ENCODE results near the gene TBRG4.

Gene TBRG4

DNA sequence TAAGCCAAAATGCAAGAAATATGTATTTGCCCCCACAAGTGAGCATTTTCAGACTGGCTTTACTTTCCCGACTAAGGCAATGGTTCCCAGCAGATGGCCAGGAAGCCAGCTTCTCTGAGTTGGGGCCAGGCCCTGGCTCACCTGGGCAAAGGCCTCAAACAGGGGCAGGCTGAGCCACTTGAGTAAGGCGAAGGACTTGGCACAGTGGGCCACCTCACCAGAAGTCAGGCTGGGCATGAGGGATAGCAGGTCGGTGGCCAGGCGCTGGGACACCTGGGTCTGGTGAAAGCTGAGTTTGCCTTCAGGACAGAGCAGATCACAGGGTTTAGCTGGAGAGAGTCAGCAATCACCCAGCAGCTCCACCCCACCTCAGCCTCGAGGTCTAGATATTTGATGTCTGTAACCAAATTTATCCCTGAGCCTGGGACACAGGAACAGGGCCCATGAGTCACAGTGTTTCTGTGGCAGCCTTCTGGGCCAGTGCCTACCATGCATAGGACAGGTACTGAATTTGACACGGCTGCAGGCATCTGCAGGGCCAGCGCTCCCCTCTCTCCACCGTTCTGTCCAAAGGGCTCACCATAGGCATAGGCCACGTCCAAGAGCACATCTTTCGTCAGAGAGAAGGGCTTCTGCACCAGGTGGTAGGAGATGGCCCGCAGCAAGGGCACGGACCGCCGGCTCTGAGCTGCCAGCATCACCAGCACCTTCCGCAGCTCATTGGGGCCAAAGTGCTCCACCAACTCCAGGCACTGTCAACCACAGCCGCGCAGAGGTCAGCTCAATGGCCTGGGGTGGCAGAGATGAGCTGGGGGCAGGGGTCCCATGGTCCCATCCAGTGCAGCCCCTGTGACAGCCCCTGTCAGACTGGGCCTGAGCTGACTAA, 7.3 kb downstream of the TBRG4 start:
- Histone ChIP-seq H3K4me2 (ENCODE audit: low read length) (no peak overlapping the region), H3K9ac (no peak overlapping the region), H3K9me3 (ENCODE audit: control insufficient read depth, low read length) (no peaks in the 10 kb centered on the region), H3K36me3 (ENCODE audit: control insufficient read depth, insufficient read depth, low read length) (no peaks in the 10 kb centered on the region), H2AFZ (no peak overlapping the region), H3K79me2 (peaks cover 18% of the 10 kb centered on the region), H3K27me3 (ENCODE audit: control insufficient read depth, insufficient read depth, low read length) (no peaks in the 10 kb centered on the region), H3K4me3 (ENCODE audit: low read depth, low read length) (no peak overlapping the region), H3K4me1 (no peaks in the 10 kb centered on the region), H3K27ac (no peak overlapping the region)
- TF ChIP-seq, protein P1, sequence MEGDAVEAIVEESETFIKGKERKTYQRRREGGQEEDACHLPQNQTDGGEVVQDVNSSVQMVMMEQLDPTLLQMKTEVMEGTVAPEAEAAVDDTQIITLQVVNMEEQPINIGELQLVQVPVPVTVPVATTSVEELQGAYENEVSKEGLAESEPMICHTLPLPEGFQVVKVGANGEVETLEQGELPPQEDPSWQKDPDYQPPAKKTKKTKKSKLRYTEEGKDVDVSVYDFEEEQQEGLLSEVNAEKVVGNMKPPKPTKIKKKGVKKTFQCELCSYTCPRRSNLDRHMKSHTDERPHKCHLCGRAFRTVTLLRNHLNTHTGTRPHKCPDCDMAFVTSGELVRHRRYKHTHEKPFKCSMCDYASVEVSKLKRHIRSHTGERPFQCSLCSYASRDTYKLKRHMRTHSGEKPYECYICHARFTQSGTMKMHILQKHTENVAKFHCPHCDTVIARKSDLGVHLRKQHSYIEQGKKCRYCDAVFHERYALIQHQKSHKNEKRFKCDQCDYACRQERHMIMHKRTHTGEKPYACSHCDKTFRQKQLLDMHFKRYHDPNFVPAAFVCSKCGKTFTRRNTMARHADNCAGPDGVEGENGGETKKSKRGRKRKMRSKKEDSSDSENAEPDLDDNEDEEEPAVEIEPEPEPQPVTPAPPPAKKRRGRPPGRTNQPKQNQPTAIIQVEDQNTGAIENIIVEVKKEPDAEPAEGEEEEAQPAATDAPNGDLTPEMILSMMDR (IDR thresholded peaks at IDR 0.05), result no peak

DNA sequence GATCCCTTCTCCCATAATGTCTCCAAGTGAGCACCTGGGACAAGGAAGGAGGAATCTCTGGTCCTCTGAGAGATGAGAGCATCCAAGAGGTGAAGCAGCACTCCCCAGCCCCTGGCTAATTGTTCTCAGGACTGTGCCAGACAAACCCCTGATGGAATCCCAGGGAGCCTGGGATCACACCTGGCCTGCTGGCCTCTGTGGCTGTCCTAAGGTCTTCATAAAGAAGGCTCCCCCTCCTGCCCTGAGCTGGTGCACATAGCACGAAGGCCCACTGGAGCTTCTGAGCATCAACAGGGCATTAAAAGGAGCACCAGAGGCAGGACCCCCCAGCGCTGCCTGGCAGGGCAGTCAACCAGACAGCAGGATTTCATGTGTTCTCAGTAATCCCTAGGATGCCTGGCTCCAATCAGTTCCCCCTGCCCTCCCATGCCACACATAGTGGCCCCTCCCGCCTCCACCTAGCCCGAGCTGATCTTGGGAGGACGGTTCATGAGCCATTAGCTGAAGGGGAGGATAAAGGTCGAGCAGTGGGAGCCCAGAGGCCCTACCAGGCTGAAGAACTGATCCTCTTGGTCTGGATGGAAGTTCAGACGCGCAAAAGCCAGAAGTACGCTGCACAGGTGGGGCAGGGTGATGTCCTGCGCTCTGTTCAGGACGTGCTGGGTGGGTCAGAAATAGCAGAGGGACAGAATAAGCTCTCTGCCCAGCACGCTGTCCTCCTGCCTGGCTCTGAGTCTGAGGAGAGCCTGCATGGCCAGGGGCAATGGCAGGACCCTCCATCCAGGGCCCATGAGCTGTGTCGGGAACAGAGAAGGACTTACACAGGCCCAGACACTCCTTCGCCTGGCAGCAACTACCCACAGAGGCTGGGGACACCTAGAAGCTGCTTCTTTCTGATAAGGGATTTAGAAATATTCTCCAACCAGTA, 8.4 kb downstream of the TBRG4 start:
- H3K4me1 ChIP-seq, result no peaks in the 10 kb centered on the region
- peaks cover 17% of the 10 kb centered on the region for H3K79me2 ChIP-seq
- H3K4me2 ChIP-seq (ENCODE audit: low read length), result no peak overlapping the region
- H2AFZ ChIP-seq, result no peak overlapping the region
- H3K9me3 ChIP-seq (ENCODE audit: control insufficient read depth, low read length), result no peaks in the 10 kb centered on the region
- no peaks in the 10 kb centered on the region for H3K36me3 ChIP-seq (ENCODE audit: control insufficient read depth, insufficient read depth, low read length)
- no peak overlapping the region for H3K4me3 ChIP-seq (ENCODE audit: low read depth, low read length)
- TF ChIP-seq, protein P1 (IDR thresholded peaks at IDR 0.05), result no peak
- no peak overlapping the region for H3K9ac ChIP-seq
- no peaks in the 10 kb centered on the region for H3K27me3 ChIP-seq (ENCODE audit: control insufficient read depth, insufficient read depth, low read length)
- H3K27ac ChIP-seq, result no peak overlapping the region

DNA sequence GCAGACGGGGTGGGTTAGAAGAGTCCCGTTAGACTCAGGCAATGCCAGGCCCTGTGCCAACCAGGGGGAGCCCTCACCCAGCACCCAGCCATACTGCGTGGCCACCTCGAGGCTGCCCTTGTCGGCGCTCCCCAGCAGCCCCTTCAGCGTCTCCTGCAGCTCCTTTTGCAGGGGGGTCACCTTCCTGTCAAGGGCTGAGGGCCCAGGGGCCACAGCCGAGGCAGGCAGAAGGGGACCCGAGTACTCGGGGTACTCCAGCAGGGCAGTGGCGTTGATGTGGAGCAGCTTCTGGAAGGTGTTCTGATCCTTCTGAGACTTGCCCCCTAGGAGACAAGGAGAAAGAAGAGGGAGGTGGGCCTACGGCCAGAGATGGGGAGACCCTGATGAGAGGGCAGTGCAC, 9.7 kb downstream of the TBRG4 start:
- no peaks in the 10 kb centered on the region for H3K27me3 ChIP-seq (ENCODE audit: control insufficient read depth, insufficient read depth, low read length)
- H2AFZ ChIP-seq, result no peak overlapping the region
- TF ChIP-seq, protein P1 (IDR thresholded peaks at IDR 0.05), result no peak
- peaks cover 15% of the 10 kb centered on the region for H3K79me2 ChIP-seq
- no peak overlapping the region for H3K4me3 ChIP-seq (ENCODE audit: low read depth, low read length)
- H3K9ac ChIP-seq, result no peak overlapping the region
- H3K36me3 ChIP-seq (ENCODE audit: control insufficient read depth, insufficient read depth, low read length), result no peaks in the 10 kb centered on the region
- H3K9me3 ChIP-seq (ENCODE audit: control insufficient read depth, low read length), result no peaks in the 10 kb centered on the region
- no peaks in the 10 kb centered on the region for H3K4me1 ChIP-seq
- no peak overlapping the region for H3K27ac ChIP-seq
- H3K4me2 ChIP-seq (ENCODE audit: low read length), result no peak overlapping the region

DNA sequence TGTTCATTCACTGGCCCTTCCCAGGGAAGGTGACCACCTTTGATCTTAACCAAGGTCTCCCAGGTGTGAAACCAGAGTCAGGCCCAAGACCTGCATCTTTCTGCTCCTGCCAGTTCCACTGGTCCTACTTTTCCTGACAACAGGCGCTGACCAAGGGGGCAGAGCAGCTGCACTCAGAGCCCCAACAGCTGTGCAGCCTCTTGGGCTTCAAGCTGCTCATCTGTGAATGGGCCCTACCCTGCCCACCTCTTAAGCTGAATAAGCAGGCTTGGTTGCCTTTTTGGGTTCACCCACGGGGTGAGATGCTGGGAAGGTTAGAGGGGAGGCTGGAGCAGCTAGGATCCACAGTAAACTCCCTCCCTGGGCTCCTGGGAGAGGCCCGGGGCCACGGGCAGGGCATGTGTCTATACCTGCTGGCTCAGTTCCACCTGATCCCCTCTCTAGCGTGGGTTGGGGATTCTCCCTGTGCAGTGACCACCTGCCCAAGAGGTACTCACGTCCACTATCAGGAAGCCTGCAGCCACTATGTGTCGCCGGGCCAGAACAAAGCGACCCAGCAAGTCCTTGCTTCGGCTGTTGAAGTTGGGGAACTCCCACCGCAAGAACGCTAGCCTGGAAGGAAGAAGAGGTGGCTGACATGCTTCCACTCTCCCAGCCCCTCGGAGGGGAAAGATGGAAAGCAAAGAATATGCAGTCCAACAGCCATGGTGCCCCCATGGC, 10.6 kb downstream of the TBRG4 start:
- TF ChIP-seq, protein P1 (IDR thresholded peaks at IDR 0.05), result no peak
- H3K9ac ChIP-seq, result no peak overlapping the region
- no peak overlapping the region for H3K4me3 ChIP-seq (ENCODE audit: low read depth, low read length)
- H3K36me3 ChIP-seq (ENCODE audit: control insufficient read depth, insufficient read depth, low read length), result no peaks in the 10 kb centered on the region
- no peaks in the 10 kb centered on the region for H3K4me1 ChIP-seq
- H3K79me2 ChIP-seq, result peaks cover 11% of the 10 kb centered on the region
- no peak overlapping the region for H2AFZ ChIP-seq
- H3K9me3 ChIP-seq (ENCODE audit: control insufficient read depth, low read length), result no peaks in the 10 kb centered on the region
- no peak overlapping the region for H3K27ac ChIP-seq
- no peak overlapping the region for H3K4me2 ChIP-seq (ENCODE audit: low read length)
- no peaks in the 10 kb centered on the region for H3K27me3 ChIP-seq (ENCODE audit: control insufficient read depth, insufficient read depth, low read length)

Measured in parathyroid adenoma (tissue), 2 donors.